KMS-11 (cell line): ENCODE results near the gene OR4D10.
"Not testable (repeated sequence)": the region's sequence is repeated elsewhere in the genome, so short reads cannot be mapped to it uniquely, and the experiment has no call there.

Source experiments
- H2AFZ ChIP-seq: fragments of 200-600 bp; sonication (generic); 2 replicates; pipeline ENCODE4 v1.6.1; 2016; ENCODE audit warnings: antibody characterized with exemption, mixed run types, low read depth
- H3K27ac ChIP-seq: fragments of 200-600 bp; sonication (generic); 2 replicates; pipeline ENCODE4 v1.6.1; 2016; ENCODE audit warnings: mild to moderate bottlenecking, mixed run types
- H3K27me3 ChIP-seq: fragments of 200-600 bp; sonication (generic); 2 replicates; pipeline ENCODE4 v1.6.1; 2017; ENCODE audit warnings: mild to moderate bottlenecking, low read depth, mixed run types, moderate library complexity; ENCODE audit not compliant: insufficient read depth
- H3K36me3 ChIP-seq: fragments of 200-600 bp; sonication (generic); 2 replicates; pipeline ENCODE4 v1.6.1; 2017; ENCODE audit warnings: mild to moderate bottlenecking, mixed run types; ENCODE audit not compliant: insufficient read depth
- H3K4me1 ChIP-seq: fragments of 200-600 bp; sonication (generic); 2 replicates; pipeline ENCODE4 v1.6.1; 2016; ENCODE audit warnings: mild to moderate bottlenecking, low read depth, mixed run types; ENCODE audit not compliant: poor library complexity, severe bottlenecking
- H3K4me2 ChIP-seq: fragments of 200-600 bp; sonication (generic); 2 replicates; pipeline ENCODE4 v1.7.0; 2016; ENCODE audit warnings: mild to moderate bottlenecking, mixed run types
- H3K4me3 ChIP-seq: fragments of 200-600 bp; sonication (generic); IDR thresholded peaks from 2 replicates; pipeline ENCODE4 v1.6.1; 2017; ENCODE audit warnings: low read depth, low read length, mixed read lengths; ENCODE audit not compliant: insufficient read depth
- H3K79me2 ChIP-seq: fragments of 200-600 bp; sonication (generic); 2 replicates; pipeline ENCODE4 v1.6.1; 2016; ENCODE audit warnings: low read depth, mixed run types; ENCODE audit not compliant: insufficient read depth
- H3K9ac ChIP-seq: fragments of 200-600 bp; sonication (generic); 2 replicates; pipeline ENCODE4 v1.6.1; 2016; ENCODE audit warnings: mild to moderate bottlenecking, mixed run types
- H4K20me1 ChIP-seq: fragments of 200-600 bp; sonication (generic); 2 replicates; pipeline ENCODE4 v1.6.1; 2016; ENCODE audit warnings: mild to moderate bottlenecking, mixed run types; ENCODE audit not compliant: insufficient read depth
- CTCF ChIP-seq: fragments of 200-600 bp; sonication (generic); conservative IDR thresholded peaks from 2 replicates; pipeline ENCODE4 v1.6.1; 2017; ENCODE audit warnings: low read depth, mild to moderate bottlenecking, antibody characterized with exemption, low read length, moderate library complexity, mixed read lengths

Gene OR4D10

GRCh38 chr11:59510941-59511589 is 38.0 kb downstream of the OR4D10 start, which contains the start of gene OR4D9:
TSS of gene OR4D9 (plus strand) at chr11:59511539. CDS start at chr11:59514913, 3,374 bp downstream.
- H2AFZ ChIP-seq, result no peak within 1 kb of the TSS
- H3K4me1 ChIP-seq, result no peaks in the 10 kb centered on the region
- no peak for TF ChIP-seq CTCF
- no peak within 1 kb of the TSS for H3K4me2 ChIP-seq
- H3K36me3 ChIP-seq, result no peaks in the 10 kb centered on the region
- H3K27me3 ChIP-seq, result no peaks in the 10 kb centered on the region
- no peaks in the 10 kb centered on the region for H3K79me2 ChIP-seq
- H3K27ac ChIP-seq, result no peak within 1 kb of the TSS
- H3K4me3 ChIP-seq, result no peak within 1 kb of the TSS
- H4K20me1 ChIP-seq, result no peaks in the 10 kb centered on the region
- H3K9ac ChIP-seq, result no peak within 1 kb of the TSS

GRCh38 chr11:59511675-59512074 is 38.6 kb downstream of the OR4D10 start:
- no peak overlapping the region for H3K4me2 ChIP-seq
- no peaks in the 10 kb centered on the region for H3K4me1 ChIP-seq
- no peak overlapping the region for H3K4me3 ChIP-seq
- no peak overlapping the region for H3K27ac ChIP-seq
- H3K27me3 ChIP-seq, result no peaks in the 10 kb centered on the region
- no peak overlapping the region for H2AFZ ChIP-seq
- no peak for TF ChIP-seq CTCF
- H4K20me1 ChIP-seq, result no peaks in the 10 kb centered on the region
- no peak overlapping the region for H3K9ac ChIP-seq
- H3K36me3 ChIP-seq, result no peaks in the 10 kb centered on the region
- no peaks in the 10 kb centered on the region for H3K79me2 ChIP-seq

GRCh38 chr11:59520139-59520538 is 47.0 kb downstream of the OR4D10 start:
- not testable (repeated sequence) for H3K27ac ChIP-seq, H3K36me3 ChIP-seq, H3K79me2 ChIP-seq, H3K4me3 ChIP-seq, H3K4me2 ChIP-seq, H3K27me3 ChIP-seq, H4K20me1 ChIP-seq, H3K9ac ChIP-seq, H2AFZ ChIP-seq, H3K4me1 ChIP-seq

GRCh38 chr11:59520741-59521140 is 47.6 kb downstream of the OR4D10 start:
- no peak for TF ChIP-seq CTCF
- Histone ChIP-seq H3K4me2 (no peak overlapping the region), H3K79me2 (no peaks in the 10 kb centered on the region), H3K9ac (no peak overlapping the region), H3K4me1 (no peaks in the 10 kb centered on the region), H4K20me1 (no peaks in the 10 kb centered on the region), H3K27ac (no peak overlapping the region), H3K27me3 (no peaks in the 10 kb centered on the region), H3K4me3 (no peak overlapping the region), H2AFZ (no peak overlapping the region), H3K36me3 (no peaks in the 10 kb centered on the region)

GRCh38 chr11:59523541-59523940 is 50.4 kb downstream of the OR4D10 start:
- Histone ChIP-seq H3K9ac (no peak overlapping the region), H3K79me2 (no peaks in the 10 kb centered on the region), H3K4me3 (no peak overlapping the region), H3K4me1 (no peaks in the 10 kb centered on the region), H4K20me1 (no peaks in the 10 kb centered on the region), H3K4me2 (no peak overlapping the region), H2AFZ (no peak overlapping the region), H3K27me3 (no peaks in the 10 kb centered on the region), H3K27ac (no peak overlapping the region), H3K36me3 (no peaks in the 10 kb centered on the region)
- TF ChIP-seq CTCF, result no peak
